Prostate gland (tissue), 2 donors: Measurements from ENCODE around the gene FOXO1. TPM values are rescaled to one million over a fixed set of nuclear protein-coding genes. Genes with fewer than 3 reads are reported as not detected.

Source experiments
- DNase-seq: peaks from one replicate; pipeline ENCODE4 v3.0.0-alpha.2; 2019; ENCODE audit warnings: low spot score
- H3K27ac ChIP-seq, 2 donors: fragments of 200-600 bp; sonication (generic); 2 replicates each; pipeline ENCODE4 v1.5.1; 2017 to 2019
- H3K27me3 ChIP-seq: fragments of 200-600 bp; sonication (generic); replicated peaks from 2 replicates; pipeline ENCODE4 v1.5.1; 2019; ENCODE audit not compliant: insufficient read depth
- H3K36me3 ChIP-seq, 2 donors: fragments of 200-600 bp; sonication (generic); 1 replicate in 1 of 2; 2 replicates in 1 of 2; pipeline versions ENCODE4 v1.5.1 to v1.8.1; 2017 to 2019
- H3K4me1 ChIP-seq: fragments of 200-600 bp; sonication (generic); replicated peaks from 2 replicates; pipeline ENCODE4 v1.5.1; 2019
- H3K4me3 ChIP-seq, 2 donors: fragments of 200-600 bp; sonication (generic); 2 replicates each; pipeline ENCODE4 v1.5.1; 2017 to 2019
- H3K9me3 ChIP-seq: fragments of 200-600 bp; sonication (generic); 2 replicates; pipeline ENCODE4 v1.5.1; 2017
- CTCF ChIP-seq, 4 experiments: fragments of 200-600 bp in 2 of 4; fragments of 450-650 bp in 2 of 4; sonication (generic) in 2 of 4; IDR thresholded peaks; 1 replicate in 3 of 4; 2 replicates in 1 of 4; pipeline ENCODE4 v1.5.1; 2016 to 2019; ENCODE audit warnings: antibody characterized with exemption in 4 of 4, mild to moderate bottlenecking in 2 of 4, moderate library complexity in 2 of 4
- POLR2A ChIP-seq: fragments of 450-650 bp; IDR thresholded peaks from one replicate; pipeline ENCODE4 v1.6.1; 2016; ENCODE audit warnings: antibody characterized with exemption, mild to moderate bottlenecking
- POLR2AphosphoS5 ChIP-seq: sonication (generic); formaldehyde crosslinking; IDR thresholded peaks from one replicate; pipeline ENCODE4 v1.6.1; 2017; ENCODE audit warnings: antibody characterized with exemption
- WGBS: methylation state at CpG from one replicate; pipeline ENCODE4 v1.1.5; 2018; 5-methylcytosine and 5-hydroxymethylcytosine counted together
- intact Hi-C: fragments of 100-400 bp; cut with DNase I; formaldehyde crosslinking; loops from one replicate; pipeline ENCODE4 v1.14.2; 2022
- total RNA-seq, 2 donors: library from RNA; depleted of rRNA; stranded (reverse); fragments of >200 nt; gene quantifications; one replicate each; pipeline ENCODE4 v1.1.0, GENCODE V29; 2016

FOXO1 gene
- total RNA-seq, 2 donors from 2014 or later, result 23.5 to 46.1 TPM

GRCh38 chr13:40652588-40652940 lies 13.9 kb downstream of the FOXO1 start:
- no peaks in the 10 kb centered on the region for H3K9me3 ChIP-seq
- no peaks in the 10 kb centered on the region for H3K27me3 ChIP-seq
- H3K4me1 ChIP-seq, result peaks cover 4% of the 10 kb centered on the region
- no peak for DNase-seq
- H3K36me3 ChIP-seq, result no peaks in the 10 kb centered on the region
- TF ChIP-seq CTCF (IDR thresholded peaks at IDR 0.05) (no peak), POLR2A (no peak), POLR2AphosphoS5 (no peak)
- WGBS, result 53% methylated on average over 2 of the region's 2 CpGs
- intact Hi-C loops, result loop anchor here (5.0 kb wide), 1 partner anchor 35 kb away; no protein-coding TSS in a partner anchor
- no peak overlapping the region for H3K4me3 ChIP-seq
- no peak overlapping the region for H3K27ac ChIP-seq

GRCh38 chr13:40651866-40652587 lies 14.4 kb downstream of the FOXO1 start:
- intact Hi-C loops, result loop anchor here (5.0 kb wide), 1 partner anchor 35 kb away; no protein-coding TSS in a partner anchor
- Histone ChIP-seq H3K27ac (no peak overlapping the region), H3K4me3 (no peak overlapping the region), H3K27me3 (no peaks in the 10 kb centered on the region), H3K36me3 (no peaks in the 10 kb centered on the region), H3K4me1 (peaks cover 4% of the 10 kb centered on the region), H3K9me3 (no peaks in the 10 kb centered on the region)
- no peak for DNase-seq
- WGBS, result 83% methylated on average over 14 of the region's 14 CpGs
- no peak for TF ChIP-seq POLR2A
- TF ChIP-seq CTCF (IDR thresholded peaks at IDR 0.05), result no peak
- TF ChIP-seq POLR2AphosphoS5, result no peak

GRCh38 chr13:40648841-40649240 lies 17.6 kb downstream of the FOXO1 start:
- peaks cover 4% of the 10 kb centered on the region for H3K4me1 ChIP-seq
- no peak overlapping the region for H3K27ac ChIP-seq
- TF ChIP-seq CTCF (IDR thresholded peaks at IDR 0.05) (no peak), POLR2AphosphoS5 (no peak), POLR2A (no peak)
- no peaks in the 10 kb centered on the region for H3K9me3 ChIP-seq
- H3K4me3 ChIP-seq, result no peak overlapping the region
- WGBS, result 42% methylated on average over 3 of the region's 3 CpGs
- H3K27me3 ChIP-seq, result no peaks in the 10 kb centered on the region
- H3K36me3 ChIP-seq, result no peaks in the 10 kb centered on the region
- intact Hi-C loops, result no loop called here
- DNase-seq, result no peak

GRCh38 chr13:40648040-40648439 lies 18.4 kb downstream of the FOXO1 start:
- no peak overlapping the region for H3K4me3 ChIP-seq
- H3K4me1 ChIP-seq, result peaks cover 4% of the 10 kb centered on the region
- H3K27me3 ChIP-seq, result no peaks in the 10 kb centered on the region
- DNase-seq, result no peak
- no peak overlapping the region for H3K27ac ChIP-seq
- H3K36me3 ChIP-seq, result no peaks in the 10 kb centered on the region
- WGBS, result 4% methylated on average over 2 of the region's 2 CpGs
- intact Hi-C loops, result no loop called here
- TF ChIP-seq POLR2A, result no peak
- TF ChIP-seq POLR2AphosphoS5, result no peak
- no peak for TF ChIP-seq CTCF (IDR thresholded peaks at IDR 0.05)
- no peaks in the 10 kb centered on the region for H3K9me3 ChIP-seq
